HepG2 (cell line): Measurements from ENCODE around the gene CCNG1. TPM values are rescaled to one million over a fixed set of nuclear protein-coding genes. Genes with fewer than 3 reads are reported as not detected.

Source experiments
- BORCS8-MEF2B ChIP-seq: sonication (generic); formaldehyde crosslinking; IDR thresholded peaks from 2 replicates; pipeline ENCODE4 v1.8.0; 2022; ENCODE audit warnings: mild to moderate bottlenecking, missing genetic modification reagents
- DNMT3B ChIP-seq: conservative IDR thresholded peaks from 2 replicates; pipeline ENCODE4 v1.6.1; 2016; ENCODE audit warnings: missing biosample characterization, control low read depth
- FOXA1 ChIP-seq, 2 experiments: fragments of 450-650 bp in 1 of 2; sonication (generic) in 1 of 2; formaldehyde crosslinking in 1 of 2; IDR thresholded peaks; 2 replicates each; pipeline versions ENCODE4 v1.4.0 to v1.6.1; 2016 to 2020; ENCODE audit warnings: missing genetic modification reagents in 1 of 2
- GATAD2A ChIP-seq: IDR thresholded peaks from 2 replicates; pipeline ENCODE4 v1.6.1; 2016
- HBP1 ChIP-seq: IDR thresholded peaks from 2 replicates; pipeline ENCODE4 v1.6.1; 2016; ENCODE audit warnings: low read depth, control low read depth
- IRF1 ChIP-seq: sonication (generic); formaldehyde crosslinking; IDR thresholded peaks from 2 replicates; pipeline ENCODE4 v1.4.0; 2020; ENCODE audit warnings: low read depth, mild to moderate bottlenecking, missing genetic modification reagents
- ISL2 ChIP-seq: sonication (generic); formaldehyde crosslinking; IDR thresholded peaks from 2 replicates; pipeline ENCODE4 v1.5.0; 2020; ENCODE audit warnings: missing genetic modification reagents
- JUN ChIP-seq: sonication (generic); formaldehyde crosslinking; IDR thresholded peaks from 2 replicates; pipeline ENCODE4 v1.4.0; 2020; ENCODE audit warnings: mild to moderate bottlenecking, missing genetic modification reagents
- MBNL3 ChIP-seq: fragments of 250-450 bp; sonication (Bioruptor Pico); conservative IDR thresholded peaks from 2 replicates; pipeline ENCODE4 v1.8.0; 2022; ENCODE audit warnings: mild to moderate bottlenecking, inconsistent platforms
- MIXL1 ChIP-seq: IDR thresholded peaks from 2 replicates; pipeline ENCODE4 v1.6.1; 2016
- MTF1 ChIP-seq: sonication (generic); formaldehyde crosslinking; IDR thresholded peaks from 2 replicates; pipeline ENCODE4 v1.5.0; 2020; ENCODE audit warnings: missing genetic modification reagents
- NAIF1 ChIP-seq: sonication (generic); formaldehyde crosslinking; IDR thresholded peaks from 2 replicates; pipeline ENCODE4 v1.5.0; 2020; ENCODE audit warnings: mild to moderate bottlenecking, missing genetic modification reagents, borderline replicate concordance
- NCOA1 ChIP-seq: sonication (generic); formaldehyde crosslinking; IDR thresholded peaks from 2 replicates; pipeline ENCODE4 v1.9.0; 2021; ENCODE audit warnings: missing genetic modification reagents
- RFX3 ChIP-seq: IDR thresholded peaks from 2 replicates; pipeline ENCODE4 v1.6.1; 2016; ENCODE audit warnings: missing biosample characterization, missing genetic modification reagents
- SALL2 ChIP-seq: sonication (generic); formaldehyde crosslinking; IDR thresholded peaks from 2 replicates; pipeline ENCODE4 v1.8.1; 2023; ENCODE audit warnings: mild to moderate bottlenecking, missing genetic modification reagents, inconsistent platforms
- SETDB1 ChIP-seq: sonication (generic); formaldehyde crosslinking; IDR thresholded peaks from 2 replicates; pipeline ENCODE4 v1.5.1; 2020; ENCODE audit warnings: missing genetic modification reagents, mild to moderate bottlenecking, borderline replicate concordance
- SP2 ChIP-seq: sonication (generic); formaldehyde crosslinking; IDR thresholded peaks from 2 replicates; pipeline ENCODE4 v1.5.1; 2020; ENCODE audit warnings: mild to moderate bottlenecking, missing genetic modification reagents
- THRA ChIP-seq: sonication (generic); formaldehyde crosslinking; IDR thresholded peaks from 2 replicates; pipeline ENCODE4 v1.4.0; 2020; ENCODE audit warnings: missing genetic modification reagents, borderline replicate concordance
- TIGD3 ChIP-seq: sonication (generic); formaldehyde crosslinking; IDR thresholded peaks from 2 replicates; pipeline ENCODE4 v1.5.1; 2020; ENCODE audit warnings: mild to moderate bottlenecking, missing genetic modification reagents, borderline replicate concordance
- ZC3H13 ChIP-seq: sonication (generic); formaldehyde crosslinking; IDR thresholded peaks from 2 replicates; pipeline ENCODE4 v1.8.1; 2023; ENCODE audit warnings: mild to moderate bottlenecking, missing genetic modification reagents, moderate library complexity
- ZFP62 ChIP-seq: sonication (generic); formaldehyde crosslinking; IDR thresholded peaks from 2 replicates; pipeline ENCODE4 v1.4.0; 2020; ENCODE audit warnings: missing genetic modification reagents
- ZNF101 ChIP-seq: sonication (generic); formaldehyde crosslinking; IDR thresholded peaks from 2 replicates; pipeline ENCODE4 v1.4.0; 2020; ENCODE audit warnings: mild to moderate bottlenecking, low read depth, missing genetic modification reagents, borderline replicate concordance
- ZNF235 ChIP-seq: sonication (generic); formaldehyde crosslinking; IDR thresholded peaks from 2 replicates; pipeline ENCODE4 v1.8.1; 2023; ENCODE audit warnings: mild to moderate bottlenecking, missing genetic modification reagents, borderline replicate concordance
- ZNF256 ChIP-seq: sonication (generic); formaldehyde crosslinking; conservative IDR thresholded peaks from 2 replicates; pipeline ENCODE4 v1.4.0; 2020; ENCODE audit warnings: missing genetic modification reagents
- ZNF34 ChIP-seq: sonication (generic); formaldehyde crosslinking; IDR thresholded peaks from 2 replicates; pipeline ENCODE4 v1.4.0; 2020; ENCODE audit warnings: mild to moderate bottlenecking, missing genetic modification reagents, borderline replicate concordance
- ZNF383 ChIP-seq: sonication (generic); formaldehyde crosslinking; IDR thresholded peaks from 2 replicates; pipeline ENCODE4 v1.4.0; 2020; ENCODE audit warnings: missing genetic modification reagents, mild to moderate bottlenecking, borderline replicate concordance
- ZNF460 ChIP-seq: sonication (generic); formaldehyde crosslinking; IDR thresholded peaks from 2 replicates; pipeline ENCODE4 v1.5.1; 2020; ENCODE audit warnings: missing genetic modification reagents, mild to moderate bottlenecking, borderline replicate concordance
- ZNF724P ChIP-seq: sonication (generic); formaldehyde crosslinking; IDR thresholded peaks from 2 replicates; pipeline ENCODE4 v1.8.0; 2022; ENCODE audit warnings: missing genetic modification reagents, borderline replicate concordance
- ZNF780A ChIP-seq: sonication (generic); formaldehyde crosslinking; IDR thresholded peaks from 2 replicates; pipeline ENCODE4 v1.8.0; 2022; ENCODE audit warnings: mild to moderate bottlenecking, missing genetic modification reagents, moderate library complexity
- ZSCAN9 ChIP-seq: IDR thresholded peaks from 2 replicates; pipeline ENCODE4 v1.6.1; 2016; ENCODE audit warnings: borderline replicate concordance
- polyA plus RNA-seq, 8 experiments: library from polyadenylated mRNA; depleted of rRNA in 3 of 8; stranded (reverse) in 7 of 8; unstranded in 1 of 8; fragments of >200 nt; fragmentation: Illumina TruSeq in 4 of 8; extraction: Trizol in 4 of 8; gene quantifications; 2 replicates each; pipeline versions ENCODE4 v1.2.1 to v1.2.3, GENCODE V29; 2011 to 2016; ENCODE audit warnings: low read depth in 4 of 8, missing spikeins in 1 of 8, mixed read lengths in 1 of 8; ENCODE audit not compliant: insufficient read depth in 1 of 8
- total RNA-seq, 5 experiments: library from RNA; depleted of rRNA; stranded (reverse); fragments of >200 nt; fragmentation: Illumina TruSeq; extraction: Trizol; gene quantifications; 2 replicates each; pipeline ENCODE4 v1.2.3, GENCODE V29; 2016; ENCODE audit warnings: low read depth in 1 of 5

Gene CCNG1
- total and polyA plus RNA-seq, 2 of the 13 experiments (the other 11 are each of a cell fraction or from before 2014, with no cell fraction given), result 181 to 353 TPM

GRCh38 chr5:163459462-163459818 is 22.0 kb downstream of the CCNG1 start (continued):
- TF ChIP-seq ZNF256, result no peak; the same call in 1 of the 2 replicates
- no peak for TF ChIP-seq MBNL3 (CRISPR knock-in tag)
- no peak for TF ChIP-seq FOXA1 (IDR thresholded peaks at IDR 0.05)
- no peak for TF ChIP-seq FOXA1 (CRISPR knock-in tag; IDR thresholded peaks at IDR 0.05)
- TF ChIP-seq BORCS8-MEF2B, result no peak
- TF ChIP-seq ZC3H13 (CRISPR knock-in tag), result no peak
- TF ChIP-seq MIXL1, result no peak
- no peak for TF ChIP-seq ZSCAN9 (CRISPR knock-in tag)
- no peak for TF ChIP-seq TIGD3 (CRISPR knock-in tag)
- TF ChIP-seq ZNF460 (CRISPR knock-in tag), result no peak
- TF ChIP-seq ZFP62 (CRISPR knock-in tag), result no peak
- no peak for TF ChIP-seq ZNF235 (CRISPR knock-in tag)
- TF ChIP-seq ZNF780A (CRISPR knock-in tag), result no peak
- TF ChIP-seq DNMT3B (CRISPR knock-in tag), result no peak
- TF ChIP-seq IRF1 (CRISPR knock-in tag), result 0 out of 2 replicates have a peak, but pooled peaks have one; percentile 26
- TF ChIP-seq SETDB1 (CRISPR knock-in tag), result no peak
- no peak for TF ChIP-seq GATAD2A (CRISPR knock-in tag)
- TF ChIP-seq MTF1 (CRISPR knock-in tag), result no peak
- TF ChIP-seq ZNF724P (CRISPR knock-in tag), result no peak
- no peak for TF ChIP-seq SALL2
- TF ChIP-seq ZNF101 (CRISPR knock-in tag), result 0 out of 2 replicates have a peak, but pooled peaks have one; percentile 43
- no peak for TF ChIP-seq NAIF1
- TF ChIP-seq SP2 (CRISPR knock-in tag), result no peak
- TF ChIP-seq HBP1 (CRISPR knock-in tag), result 0 out of 2 replicates have a peak, but pooled peaks have one; percentile 47
- TF ChIP-seq ZNF383, result no peak
- TF ChIP-seq ISL2 (CRISPR knock-in tag), result no peak
- no peak for TF ChIP-seq NCOA1 (CRISPR knock-in tag)
- TF ChIP-seq RFX3 (CRISPR knock-in tag), result no peak
- TF ChIP-seq THRA (CRISPR knock-in tag), result no peak
- peak; percentile 10; the same call in 1 of the 2 replicates for TF ChIP-seq JUN
- no peak for TF ChIP-seq ZNF34
